ENCODE measurements around the gene CBR1.

Gene CBR1

GRCh38 chr21:36115138-36115730 lies 45.4 kb downstream of the CBR1 start:
- no peak for DNase-seq (ENCODE audit: low read depth in 2 of 2)

GRCh38 chr21:36117286-36117741 lies 47.5 kb downstream of the CBR1 start:
- DNase-seq (ENCODE audit: low read depth in 2 of 2) = no peak

- no peak for DNase-seq (ENCODE audit: low read depth in 2 of 2)
Measured at GRCh38 chr21:36120304-36120888, 50.6 kb downstream of the CBR1 start.
